Astrocyte of the cerebellum (primary cell): Measurements from ENCODE around the gene FMN2.

ENCODE experiments used
- DNase-seq: peaks from one replicate; pipeline ENCODE4 v3.0.0-alpha.2; 2011; ENCODE audit warnings: low read depth
- H3K4me3 ChIP-seq: 2 replicates; pipeline ENCODE4 v1.5.1; 2011; ENCODE audit warnings: mild to moderate bottlenecking, low read depth, low read length, moderate library complexity
- CTCF ChIP-seq: IDR thresholded peaks from 2 replicates; pipeline ENCODE4 v1.5.1; 2012; ENCODE audit warnings: low read length, low read depth, moderate library complexity, mild to moderate bottlenecking; ENCODE audit errors: missing control alignments
- in situ Hi-C: cut with HindIII; loops from 2 replicates; pipeline ENCODE4 v1.10.0; 2017; ENCODE audit warnings: low sequenced_read_pairs

Gene FMN2

GRCh38 chr1:240468656-240469055, 377.0 kb downstream of the FMN2 start:
- no peak overlapping the region for H3K4me3 ChIP-seq
- no peak for TF ChIP-seq CTCF
- in situ Hi-C loops: no loop called here
- DNase-seq: no peak

- DNase-seq: peak; percentile 38
- in situ Hi-C loops: no loop called here
- no peak for TF ChIP-seq CTCF
- H3K4me3 ChIP-seq: no peak overlapping the region
Measured at GRCh38 chr1:240474133-240474614, 382.5 kb downstream of the FMN2 start.

- in situ Hi-C loops: no loop called here
- DNase-seq: no peak
- no peak for TF ChIP-seq CTCF
- H3K4me3 ChIP-seq: no peak overlapping the region
Measured at GRCh38 chr1:240475832-240476231, 384.1 kb downstream of the FMN2 start.

- TF ChIP-seq CTCF: no peak
Measured at GRCh38 chr1:240478536-240478935, 386.9 kb downstream of the FMN2 start.

GRCh38 chr1:240484804-240485443, 393.2 kb downstream of the FMN2 start:
- no peak for TF ChIP-seq CTCF
- in situ Hi-C loops: no loop called here
- DNase-seq: no peak
- no peak overlapping the region for H3K4me3 ChIP-seq

More at GRCh38 chr1:240478536-240478935, 386.9 kb downstream of the FMN2 start:
- in situ Hi-C loops: no loop called here
- DNase-seq: no peak
- H3K4me3 ChIP-seq: no peak overlapping the region

GRCh38 chr1:240486611-240487010, 394.9 kb downstream of the FMN2 start:
- no peak for DNase-seq
- in situ Hi-C loops: no loop called here
- no peak for TF ChIP-seq CTCF
- H3K4me3 ChIP-seq: no peak overlapping the region

GRCh38 chr1:240487493-240487892, 395.8 kb downstream of the FMN2 start:
- in situ Hi-C loops: no loop called here
- H3K4me3 ChIP-seq: no peak overlapping the region
- TF ChIP-seq CTCF: no peak
- DNase-seq: no peak
